AG10803 (cell line): ENCODE measurements around the gene CIITA.

Source experiments
- DNase-seq: peaks from one replicate; pipeline ENCODE4 v3.0.0; 2010; ENCODE audit warnings: low read depth
- H3K4me3 ChIP-seq: 2 replicates; pipeline ENCODE4 v1.5.1; 2011; ENCODE audit warnings: mild to moderate bottlenecking, low read length, control low read depth
- TF ChIP-seq, protein P1 (sequence below): conservative IDR thresholded peaks from 2 replicates; pipeline ENCODE4 v1.5.1; 2011; ENCODE audit warnings: mild to moderate bottlenecking, low read length, control low read depth, inconsistent platforms

Gene CIITA

DNA sequence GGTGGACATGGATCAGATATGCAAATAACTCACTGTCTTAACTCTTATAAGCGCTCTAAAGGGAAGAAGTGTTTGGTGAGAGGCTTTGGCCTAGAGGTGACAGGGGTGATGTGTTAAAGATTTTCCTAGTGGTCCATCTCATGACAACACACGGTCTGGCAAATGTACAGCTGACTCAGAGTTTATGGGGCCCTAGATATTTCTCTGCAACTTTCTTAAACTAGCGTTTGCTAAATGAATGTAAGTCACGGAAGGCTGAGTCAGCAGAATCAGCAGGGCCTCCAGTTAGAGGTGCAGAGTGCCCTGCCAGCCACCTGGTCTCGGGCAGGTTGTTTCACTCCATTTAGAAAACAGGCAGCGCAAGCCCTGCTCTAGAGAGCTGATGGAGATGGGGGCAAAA lies 107.5 kb downstream of the CIITA start:
- peak; percentile 45 for DNase-seq
- H3K4me3 ChIP-seq = no peak overlapping the region
- TF ChIP-seq, protein P1, sequence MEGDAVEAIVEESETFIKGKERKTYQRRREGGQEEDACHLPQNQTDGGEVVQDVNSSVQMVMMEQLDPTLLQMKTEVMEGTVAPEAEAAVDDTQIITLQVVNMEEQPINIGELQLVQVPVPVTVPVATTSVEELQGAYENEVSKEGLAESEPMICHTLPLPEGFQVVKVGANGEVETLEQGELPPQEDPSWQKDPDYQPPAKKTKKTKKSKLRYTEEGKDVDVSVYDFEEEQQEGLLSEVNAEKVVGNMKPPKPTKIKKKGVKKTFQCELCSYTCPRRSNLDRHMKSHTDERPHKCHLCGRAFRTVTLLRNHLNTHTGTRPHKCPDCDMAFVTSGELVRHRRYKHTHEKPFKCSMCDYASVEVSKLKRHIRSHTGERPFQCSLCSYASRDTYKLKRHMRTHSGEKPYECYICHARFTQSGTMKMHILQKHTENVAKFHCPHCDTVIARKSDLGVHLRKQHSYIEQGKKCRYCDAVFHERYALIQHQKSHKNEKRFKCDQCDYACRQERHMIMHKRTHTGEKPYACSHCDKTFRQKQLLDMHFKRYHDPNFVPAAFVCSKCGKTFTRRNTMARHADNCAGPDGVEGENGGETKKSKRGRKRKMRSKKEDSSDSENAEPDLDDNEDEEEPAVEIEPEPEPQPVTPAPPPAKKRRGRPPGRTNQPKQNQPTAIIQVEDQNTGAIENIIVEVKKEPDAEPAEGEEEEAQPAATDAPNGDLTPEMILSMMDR = no peak
